ENCODE results near the gene QSER1. TPM values are rescaled to one million over a fixed set of nuclear protein-coding genes. Genes with fewer than 3 reads are reported as not detected.

The QSER1 gene
- total RNA-seq, 1 experiment from 2014 or later, result 111 TPM

GRCh38 chr11:32920570-32920969 is 28.0 kb downstream of the QSER1 start:
- DNase-seq (ENCODE audit: low spot score), result no peak
- H3K9me3 ChIP-seq (ENCODE audit: low read depth, low read length, poor library complexity, severe bottlenecking), result no peaks in the 10 kb centered on the region
- ChIA-PET CTCF (no interaction called here), POLR2A (ENCODE audit: low non-redundant PET) (no interaction called here)
- intact Hi-C loops (cut with micrococcal nuclease; ENCODE audit: unreplicated experiment), result no loop called here
- no peak overlapping the region for H3K27ac ChIP-seq (ENCODE audit: low read depth, low read length, poor library complexity, severe bottlenecking)
- no peak for TF ChIP-seq EZH2 (IDR thresholded peaks at IDR 0.05; ENCODE audit: borderline replicate concordance, low read depth, low read length, poor library complexity, severe bottlenecking)
- TF ChIP-seq CTCF (conservative IDR thresholded peaks at IDR 0.05; ENCODE audit: low read depth, low read length), result no peak
- H3K4me3 ChIP-seq (ENCODE audit: low read depth, low read length, poor library complexity, severe bottlenecking), result no peak overlapping the region
- H3K36me3 ChIP-seq (ENCODE audit: insufficient read depth, low read length, poor library complexity, severe bottlenecking), result no peaks in the 10 kb centered on the region
- TSS peak; percentile 7 for BruUV-seq (replicated peaks)
- H3K27me3 ChIP-seq (replicated peaks; ENCODE audit: insufficient read depth, low read depth, low read length, poor library complexity), result no peaks in the 10 kb centered on the region
- no peaks in the 10 kb centered on the region for H3K4me1 ChIP-seq (ENCODE audit: insufficient read depth, low read length, poor library complexity, severe bottlenecking)

- no peaks in the 10 kb centered on the region for H3K36me3 ChIP-seq (ENCODE audit: insufficient read depth, low read length, poor library complexity, severe bottlenecking)
- POLR2A ChIA-PET (ENCODE audit: low non-redundant PET), result no interaction called here
- no peak overlapping the region for H3K4me3 ChIP-seq (ENCODE audit: low read depth, low read length, poor library complexity, severe bottlenecking)
- no peaks in the 10 kb centered on the region for H3K4me1 ChIP-seq (ENCODE audit: insufficient read depth, low read length, poor library complexity, severe bottlenecking)
- no TSS peak for BruUV-seq (replicated peaks)
- CTCF ChIA-PET, result no interaction called here
- DNase-seq (ENCODE audit: low spot score), result no peak
- H3K27me3 ChIP-seq (replicated peaks; ENCODE audit: insufficient read depth, low read depth, low read length, poor library complexity), result no peaks in the 10 kb centered on the region
- intact Hi-C loops (cut with micrococcal nuclease; ENCODE audit: unreplicated experiment), result no loop called here
- TF ChIP-seq EZH2 (IDR thresholded peaks at IDR 0.05; ENCODE audit: borderline replicate concordance, low read depth, low read length, poor library complexity, severe bottlenecking) (no peak), CTCF (conservative IDR thresholded peaks at IDR 0.05; ENCODE audit: low read depth, low read length) (no peak)
- H3K27ac ChIP-seq (ENCODE audit: low read depth, low read length, poor library complexity, severe bottlenecking), result no peak overlapping the region
- H3K9me3 ChIP-seq (ENCODE audit: low read depth, low read length, poor library complexity, severe bottlenecking), result no peaks in the 10 kb centered on the region
These were observed 28.6 kb downstream of the QSER1 start for GRCh38 chr11:32921204-32921603.

- CTCF ChIA-PET, result no interaction called here
- TF ChIP-seq EZH2 (IDR thresholded peaks at IDR 0.05; ENCODE audit: borderline replicate concordance, low read depth, low read length, poor library complexity, severe bottlenecking), result no peak
- no peak for TF ChIP-seq CTCF (conservative IDR thresholded peaks at IDR 0.05; ENCODE audit: low read depth, low read length)
- H3K4me3 ChIP-seq (ENCODE audit: low read depth, low read length, poor library complexity, severe bottlenecking), result no peak overlapping the region
- peaks cover 58% of the 10 kb centered on the region for H3K36me3 ChIP-seq (ENCODE audit: insufficient read depth, low read length, poor library complexity, severe bottlenecking)
- H3K27me3 ChIP-seq (replicated peaks; ENCODE audit: insufficient read depth, low read depth, low read length, poor library complexity), result no peaks in the 10 kb centered on the region
- no peak for DNase-seq (ENCODE audit: low spot score)
- POLR2A ChIA-PET (ENCODE audit: low non-redundant PET), result interaction anchor here (0.6 kb wide), 1 partner anchor 93 kb away, joined by 3 read pairs; no protein-coding TSS in a partner anchor
- H3K4me1 ChIP-seq (ENCODE audit: insufficient read depth, low read length, poor library complexity, severe bottlenecking), result no peaks in the 10 kb centered on the region
- H3K27ac ChIP-seq (ENCODE audit: low read depth, low read length, poor library complexity, severe bottlenecking), result no peak overlapping the region
- BruUV-seq (replicated peaks), result no TSS peak
- H3K9me3 ChIP-seq (ENCODE audit: low read depth, low read length, poor library complexity, severe bottlenecking), result no peaks in the 10 kb centered on the region
- intact Hi-C loops (cut with micrococcal nuclease; ENCODE audit: unreplicated experiment), result no loop called here
These were observed 39.0 kb downstream of the QSER1 start for GRCh38 chr11:32931606-32932005.
